GM12878 (cell line): ENCODE measurements around the gene LINC00237. TPM values are rescaled to one million over a fixed set of nuclear protein-coding genes. Genes with fewer than 3 reads are reported as not detected.

ENCODE experiments used
- ATAC-seq: fragments of 200-7000 bp; cut with Tn5 transposase; 3 replicates; pipeline ENCODE4 v1.9.1; 2020; ENCODE audit warnings: mild to moderate bottlenecking, moderate library complexity
- BruUV-seq: library from RNA; stranded (reverse); fragments of 400-500 nt; replicated peaks from 2 replicates; lab custom pipeline; 2021; lab: Mats Ljungman, UMichigan
- CTCF ChIA-PET: fragments of 300-600 bp; sonication (Branson Sonifier 250); formaldehyde crosslinking; extraction: SDS; loops from one replicate; lab custom pipeline; 2021; ENCODE audit warnings: inconsistent platforms; lab: Yijun Ruan, JAX
- POLR2A ChIA-PET: fragments of 350-600 bp; formaldehyde crosslinking; extraction: SDS; loops from one replicate; lab custom pipeline; 2021; ENCODE audit warnings: inconsistent platforms; lab: Charles Lee
- RAD21 ChIA-PET: fragments of 300-600 bp; sonication (Branson Sonifier 250); formaldehyde crosslinking; loops from one replicate; lab custom pipeline; 2023; ENCODE audit warnings: antibody characterized with exemption; ENCODE audit not compliant: unreplicated experiment; lab: Charles Lee
- SMC1A ChIA-PET: fragments of 300-600 bp; sonication (Branson Sonifier 250); formaldehyde crosslinking; loops from one replicate; lab custom pipeline; 2023; ENCODE audit not compliant: unreplicated experiment, uncharacterized antibody; lab: Charles Lee
- DNase-seq: peaks from one replicate; pipeline ENCODE4 v3.0.0-alpha.2; 2011; ENCODE audit warnings: low read depth, low spot score
- FAIRE-seq: peaks from 3 replicates; lab custom pipeline; 2011; peaks lifted over from hg19 to GRCh38; lab: Jason Lieb, UNC
- H2AFZ ChIP-seq: 2 replicates; pipeline ENCODE4 v1.6.0; 2011; ENCODE audit warnings: low read depth, low read length, control low read depth; ENCODE audit not compliant: control insufficient read depth
- H3K27ac ChIP-seq: 2 replicates; pipeline ENCODE4 v1.5.1; 2011; ENCODE audit warnings: control low read depth; ENCODE audit not compliant: control insufficient read depth, insufficient read depth
- H3K27me3 ChIP-seq, 2 experiments: replicated peaks in 1 of 2; 2 replicates each; pipeline versions ENCODE4 v1.6.0 to v1.6.1; 2011; ENCODE audit warnings: low read length in 1 of 2; ENCODE audit not compliant: control insufficient read depth in 2 of 2, insufficient read depth in 2 of 2
- H3K36me3 ChIP-seq, 2 experiments: 2 replicates each; pipeline ENCODE4 v1.5.1; 2011; ENCODE audit warnings: low read length in 1 of 2; ENCODE audit not compliant: control insufficient read depth in 2 of 2, insufficient read depth in 2 of 2
- H3K4me1 ChIP-seq: 2 replicates; pipeline ENCODE4 v1.6.1; 2011; ENCODE audit warnings: mild to moderate bottlenecking, low read length, moderate library complexity, mixed read lengths; ENCODE audit not compliant: control insufficient read depth, insufficient read depth
- H3K4me2 ChIP-seq: 2 replicates; pipeline ENCODE4 v1.6.0; 2011; ENCODE audit warnings: control low read depth; ENCODE audit not compliant: control insufficient read depth, insufficient read depth
- H3K4me3 ChIP-seq: fragments of 200-600 bp; sonication (generic); 2 replicates; pipeline ENCODE4 v1.5.1; 2016
- H3K79me2 ChIP-seq: 2 replicates; pipeline ENCODE4 v1.6.0; 2011; ENCODE audit warnings: low read length; ENCODE audit not compliant: control insufficient read depth, insufficient read depth
- H3K9ac ChIP-seq: 2 replicates; pipeline ENCODE4 v1.8.0; 2011; ENCODE audit warnings: low read length, control low read depth, mixed read lengths; ENCODE audit not compliant: control insufficient read depth, insufficient read depth
- H3K9me3 ChIP-seq: replicated peaks from 3 replicates; pipeline ENCODE4 v1.5.1; 2011; ENCODE audit warnings: mild to moderate bottlenecking, low read length; ENCODE audit not compliant: control insufficient read depth, insufficient read depth
- H4K20me1 ChIP-seq: 2 replicates; pipeline ENCODE4 v1.6.0; 2011; ENCODE audit not compliant: control insufficient read depth, insufficient read depth
- CREB1 ChIP-seq: IDR thresholded peaks from 2 replicates; pipeline ENCODE4 v1.6.1; 2012; ENCODE audit warnings: low read depth, mild to moderate bottlenecking, inconsistent platforms
- CREM ChIP-seq: IDR thresholded peaks from 2 replicates; pipeline ENCODE4 v1.6.1; 2014; ENCODE audit warnings: antibody characterized with exemption, low read depth
- EP300 ChIP-seq, 2 experiments: fragments of 150-350 bp in 1 of 2; IDR thresholded peaks; 2 replicates each; pipeline ENCODE4 v1.6.1; 2011 to 2012; ENCODE audit warnings: low read depth in 2 of 2, low read length in 2 of 2, borderline replicate concordance in 1 of 2, improper control_type of control experiment in 1 of 2, inconsistent platforms in 1 of 2; ENCODE audit not compliant: control insufficient read depth in 1 of 2
- MEF2B ChIP-seq: fragments of 450-650 bp; IDR thresholded peaks from 2 replicates; pipeline ENCODE4 v1.6.1; 2018; ENCODE audit warnings: mild to moderate bottlenecking, moderate library complexity; ENCODE audit not compliant: partially characterized antibody, poor library complexity, severe bottlenecking
- SIX5 ChIP-seq: IDR thresholded peaks from 2 replicates; pipeline ENCODE4 v1.6.1; 2011; ENCODE audit warnings: mild to moderate bottlenecking, low read depth, low read length, moderate library complexity; ENCODE audit not compliant: severe bottlenecking
- SP1 ChIP-seq: IDR thresholded peaks from one replicate; pipeline ENCODE4 v1.6.1; 2011; ENCODE audit warnings: low read depth, low read length
- TCF7 ChIP-seq: IDR thresholded peaks from 2 replicates; pipeline ENCODE4 v1.6.1; 2014; ENCODE audit warnings: antibody characterized with exemption, borderline replicate concordance
- ZNF207 ChIP-seq: fragments of 450-650 bp; IDR thresholded peaks from 2 replicates; pipeline ENCODE4 v1.6.1; 2014; ENCODE audit warnings: antibody characterized with exemption, mild to moderate bottlenecking, borderline replicate concordance
- ZZZ3 ChIP-seq: IDR thresholded peaks from 2 replicates; pipeline ENCODE4 v1.6.1; 2011; ENCODE audit warnings: low read depth; ENCODE audit not compliant: control insufficient read depth, insufficient read length
- WGBS: methylation state at CpG from one replicate; pipeline ENCODE4 v1.1.6; 2016; ENCODE audit warnings: low lambda C conversion rate; ENCODE audit not compliant: insufficient replicate concordance, insufficient coverage; ENCODE audit errors: missing lambda C conversion rate; 5-methylcytosine and 5-hydroxymethylcytosine counted together
- in situ Hi-C: fragments of 300-500 bp; cut with MboI; formaldehyde crosslinking; loops from 9 replicates; pipeline ENCODE4 v1.14.3; 2018; ENCODE audit warnings: mixed read lengths
- intact Hi-C: fragments of 100-400 bp; cut with micrococcal nuclease; formaldehyde crosslinking; loops from one replicate; pipeline ENCODE4 v1.14.2; 2022; ENCODE audit not compliant: unreplicated experiment
- polyA plus RNA-seq, 11 experiments: library from polyadenylated mRNA; depleted of rRNA in 4 of 11; unstranded in 6 of 11; stranded (reverse) in 5 of 11; fragments of >200 nt; fragmentation: Nextera tagmentation in 4 of 11; fragmentation: Illumina TruSeq in 1 of 11; extraction: Ambion mirVana in 4 of 11; extraction: Trizol in 1 of 11; gene quantifications; 1 replicate in 1 of 11; 2 replicates in 10 of 11; pipeline versions ENCODE4 v1.2.1 to v1.2.3, GENCODE V29; 2011 to 2016; ENCODE audit warnings: inconsistent platforms in 2 of 11, missing spikeins in 2 of 11, low read depth in 1 of 11
- total RNA-seq, 4 experiments: library from RNA; depleted of rRNA in 3 of 4; stranded (reverse); fragments of >200 nt in 3 of 4; fragmentation: Illumina TruSeq in 1 of 4; extraction: Trizol in 1 of 4; gene quantifications; 2 replicates each; pipeline versions ENCODE4 v1.2.1 to v1.2.3, GENCODE V29; 2013 to 2021
- TF ChIP-seq, protein P1 (sequence below): fragments of 150-350 bp; IDR thresholded peaks from 2 replicates; pipeline ENCODE4 v1.6.1; 2014; ENCODE audit warnings: mild to moderate bottlenecking, low read depth, low read length
- TF ChIP-seq, protein P2 (sequence below): IDR thresholded peaks from 2 replicates; pipeline ENCODE4 v1.6.1; 2011; ENCODE audit warnings: mild to moderate bottlenecking, low read depth, low read length, moderate library complexity; ENCODE audit not compliant: insufficient replicate concordance
- TF ChIP-seq, protein P3 (sequence below): IDR thresholded peaks from 2 replicates; pipeline ENCODE4 v1.6.1; 2012; ENCODE audit warnings: low read depth, low read length, improper control_type of control experiment

LINC00237 gene
- total and polyA plus RNA-seq, 10 of the 15 experiments (the other 5 are each of a cell fraction or from before 2014, with no cell fraction given), result not detected

DNA sequence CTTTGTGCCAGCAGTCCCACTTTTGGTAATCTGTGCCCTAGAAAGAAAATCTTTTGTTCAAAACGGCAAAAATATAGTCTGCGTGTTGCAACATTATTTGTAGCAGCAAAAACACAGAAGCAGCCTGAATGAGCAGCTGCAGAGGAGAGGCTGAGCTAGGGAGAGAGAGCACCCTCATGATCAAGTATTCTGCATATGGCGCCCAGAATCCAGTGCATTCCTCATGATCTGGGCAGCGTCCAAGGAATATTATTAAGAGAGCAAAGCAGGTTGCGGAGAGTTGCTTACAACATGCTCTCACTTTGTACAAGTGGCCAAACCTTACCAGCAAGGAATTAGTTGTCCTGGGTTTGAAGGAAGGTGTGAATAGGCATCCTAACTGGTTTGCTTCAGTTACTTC, 45.6 kb upstream of the LINC00237 start:
- Histone ChIP-seq H2AFZ (no peak overlapping the region), H3K4me3 (no peak overlapping the region), H3K27ac (no peak overlapping the region), H3K27me3 (no peaks in the 10 kb centered on the region), H3K79me2 (no peaks in the 10 kb centered on the region), H3K9ac (no peak overlapping the region), H3K36me3 (no peaks in the 10 kb centered on the region), H4K20me1 (no peaks in the 10 kb centered on the region), H3K4me1 (no peaks in the 10 kb centered on the region)
- ChIA-PET POLR2A (no interaction called here), RAD21 (no interaction called here), SMC1A (interaction anchor here (1.4 kb wide), 1 partner anchor 21 kb away, joined by 3 read pairs; no protein-coding TSS in a partner anchor)
- in situ Hi-C loops, result no loop called here
- WGBS, result 85% methylated on average over 5 of the region's 5 CpGs
- intact Hi-C loops, result no loop called here
- no peak for ATAC-seq
- TF ChIP-seq SIX5 (no peak), SP1 (no peak)
- TF ChIP-seq, all 136 proteins: peak for 0
- no peaks in the 10 kb centered on the region for H3K9me3 ChIP-seq
- FAIRE-seq (no peak), DNase-seq (no peak)
- no peak overlapping the region for H3K4me2 ChIP-seq
- BruUV-seq, result no TSS peak
- CTCF ChIA-PET, result no interaction called here

DNA sequence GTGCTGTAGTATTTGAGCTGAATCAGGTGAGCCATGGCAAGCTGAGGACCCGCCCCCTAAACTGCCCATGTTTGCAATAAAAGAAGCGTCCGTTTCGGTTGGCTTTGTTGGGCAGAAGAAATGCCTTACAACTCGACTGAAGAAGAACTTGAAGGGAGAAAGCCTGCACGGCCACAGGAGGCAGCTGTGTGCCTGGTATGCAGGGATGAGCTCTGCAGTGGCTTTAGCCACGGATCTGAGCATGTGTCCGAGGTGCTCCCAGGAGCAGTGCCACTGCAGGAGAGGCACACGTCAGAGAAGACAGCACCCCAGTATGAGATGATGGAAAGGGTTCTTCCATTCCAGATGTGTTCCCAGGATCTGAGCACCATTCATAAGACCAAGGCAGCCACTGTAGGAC, 43.2 kb upstream of the LINC00237 start:
- WGBS, result 82% methylated on average over 9 of the region's 9 CpGs
- CTCF ChIA-PET, result interaction anchor here (0.9 kb wide), 1 partner anchor 101 kb away, joined by 3 read pairs; no protein-coding TSS in a partner anchor
- TF ChIP-seq EP300 (IDR thresholded peaks at IDR 0.05; ENCODE audit: borderline replicate concordance in 1 of 2, control insufficient read depth in 1 of 2, low read depth in 2 of 2, low read length in 2 of 2), result no peak
- TF ChIP-seq, protein P1, sequence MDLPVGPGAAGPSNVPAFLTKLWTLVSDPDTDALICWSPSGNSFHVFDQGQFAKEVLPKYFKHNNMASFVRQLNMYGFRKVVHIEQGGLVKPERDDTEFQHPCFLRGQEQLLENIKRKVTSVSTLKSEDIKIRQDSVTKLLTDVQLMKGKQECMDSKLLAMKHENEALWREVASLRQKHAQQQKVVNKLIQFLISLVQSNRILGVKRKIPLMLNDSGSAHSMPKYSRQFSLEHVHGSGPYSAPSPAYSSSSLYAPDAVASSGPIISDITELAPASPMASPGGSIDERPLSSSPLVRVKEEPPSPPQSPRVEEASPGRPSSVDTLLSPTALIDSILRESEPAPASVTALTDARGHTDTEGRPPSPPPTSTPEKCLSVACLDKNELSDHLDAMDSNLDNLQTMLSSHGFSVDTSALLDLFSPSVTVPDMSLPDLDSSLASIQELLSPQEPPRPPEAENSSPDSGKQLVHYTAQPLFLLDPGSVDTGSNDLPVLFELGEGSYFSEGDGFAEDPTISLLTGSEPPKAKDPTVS, result no peak
- TF ChIP-seq MEF2B, result no peak
- TF ChIP-seq CREM, result no peak
- TF ChIP-seq, protein P2, sequence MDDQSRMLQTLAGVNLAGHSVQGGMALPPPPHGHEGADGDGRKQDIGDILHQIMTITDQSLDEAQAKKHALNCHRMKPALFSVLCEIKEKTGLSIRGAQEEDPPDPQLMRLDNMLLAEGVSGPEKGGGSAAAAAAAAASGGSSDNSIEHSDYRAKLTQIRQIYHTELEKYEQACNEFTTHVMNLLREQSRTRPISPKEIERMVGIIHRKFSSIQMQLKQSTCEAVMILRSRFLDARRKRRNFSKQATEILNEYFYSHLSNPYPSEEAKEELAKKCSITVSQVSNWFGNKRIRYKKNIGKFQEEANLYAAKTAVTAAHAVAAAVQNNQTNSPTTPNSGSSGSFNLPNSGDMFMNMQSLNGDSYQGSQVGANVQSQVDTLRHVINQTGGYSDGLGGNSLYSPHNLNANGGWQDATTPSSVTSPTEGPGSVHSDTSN, result no peak
- TF ChIP-seq, protein P3, sequence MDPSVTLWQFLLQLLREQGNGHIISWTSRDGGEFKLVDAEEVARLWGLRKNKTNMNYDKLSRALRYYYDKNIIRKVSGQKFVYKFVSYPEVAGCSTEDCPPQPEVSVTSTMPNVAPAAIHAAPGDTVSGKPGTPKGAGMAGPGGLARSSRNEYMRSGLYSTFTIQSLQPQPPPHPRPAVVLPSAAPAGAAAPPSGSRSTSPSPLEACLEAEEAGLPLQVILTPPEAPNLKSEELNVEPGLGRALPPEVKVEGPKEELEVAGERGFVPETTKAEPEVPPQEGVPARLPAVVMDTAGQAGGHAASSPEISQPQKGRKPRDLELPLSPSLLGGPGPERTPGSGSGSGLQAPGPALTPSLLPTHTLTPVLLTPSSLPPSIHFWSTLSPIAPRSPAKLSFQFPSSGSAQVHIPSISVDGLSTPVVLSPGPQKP, result no peak
- TF ChIP-seq ZZZ3, result no peak
- no peak for TF ChIP-seq CREB1
- no peak for TF ChIP-seq TCF7
- TF ChIP-seq ZNF207, result no peak
- TF ChIP-seq, all 136 proteins: peak for 0
- ATAC-seq, result no peak
- Histone ChIP-seq H3K9ac (no peak overlapping the region), H3K27me3 (no peaks in the 10 kb centered on the region), H3K36me3 (no peaks in the 10 kb centered on the region), H4K20me1 (no peaks in the 10 kb centered on the region), H3K9me3 (no peaks in the 10 kb centered on the region), H3K4me2 (no peak overlapping the region), H3K79me2 (no peaks in the 10 kb centered on the region), H2AFZ (no peak overlapping the region), H3K4me3 (no peak overlapping the region), H3K27ac (no peak overlapping the region), H3K4me1 (no peaks in the 10 kb centered on the region)
- no peak for DNase-seq
- SMC1A ChIA-PET, result interaction anchor here (0.6 kb wide), 1 partner anchor 422 kb away, joined by 3 read pairs; no protein-coding TSS in a partner anchor
- RAD21 ChIA-PET, result no interaction called here
- POLR2A ChIA-PET, result no interaction called here
- in situ Hi-C loops (loop anchor here (10.0 kb wide), 1 partner anchor 55 kb away; no protein-coding TSS in a partner anchor), intact Hi-C loops (no loop called here)
- BruUV-seq, result no TSS peak
- FAIRE-seq, result no peak
